ENCODE results near the gene CALML5. TPM values are rescaled to one million over a fixed set of nuclear protein-coding genes. Genes with fewer than 3 reads are reported as not detected.
A peak's percentile ranks its signal among the peaks of the same experiment; 100 is the strongest.

CALML5 gene
- total RNA-seq, 1 donor from 2014 or later = not detected

GRCh38 chr10:5470062-5470751 is 29.2 kb downstream of the CALML5 start:
- no peaks in the 10 kb centered on the region for H3K36me3 Mint-ChIP-seq
- TF ChIP-seq CTCF (conservative IDR thresholded peaks at IDR 0.05) = no peak
- DNase-seq (ENCODE audit: extremely low spot score, unreplicated experiment) = no peak
- no peak overlapping the region for H3K4me3 Mint-ChIP-seq
- peaks cover 4% of the 10 kb centered on the region for H3K9me3 Mint-ChIP-seq
- no peaks in the 10 kb centered on the region for H3K27me3 Mint-ChIP-seq
- H3K27ac Mint-ChIP-seq = no peak overlapping the region
- H3K4me1 Mint-ChIP-seq (ENCODE audit: unreplicated experiment) = peaks cover 38% of the 10 kb centered on the region

DNA sequence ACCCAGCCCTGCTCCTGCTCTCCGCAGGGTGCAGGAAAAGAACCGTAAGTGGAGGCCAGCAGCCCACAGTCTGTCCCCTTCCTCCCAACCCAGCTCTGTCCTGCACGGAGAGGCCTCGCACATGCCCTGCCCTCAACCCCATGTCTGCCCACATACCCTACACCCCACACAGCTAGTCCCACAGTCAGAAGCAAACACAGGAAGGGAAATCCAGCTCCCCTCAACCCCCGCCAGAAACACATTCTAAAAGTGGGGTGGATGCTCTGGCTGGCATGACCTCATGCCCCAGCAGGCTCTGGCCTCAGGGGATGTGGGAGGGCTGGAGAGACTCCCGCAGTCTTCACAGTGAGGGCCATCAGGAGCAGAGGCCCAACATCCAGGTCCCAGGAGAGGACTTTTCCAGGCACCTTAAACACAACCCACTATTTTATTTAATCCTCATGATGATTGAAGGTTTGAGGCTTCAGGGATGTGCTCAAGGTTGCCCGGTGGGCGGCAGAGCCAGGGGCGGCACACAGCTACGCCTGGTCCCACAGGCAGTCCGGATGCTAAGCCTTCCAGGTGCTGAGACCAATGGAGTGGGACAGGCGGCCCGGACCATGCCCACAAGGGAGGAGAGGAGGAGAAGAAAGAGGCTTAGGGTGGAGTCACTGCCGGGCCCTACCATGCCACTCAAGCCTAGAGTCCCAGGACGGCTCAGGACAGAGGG is 29.9 kb downstream of the CALML5 start:
- no peak for DNase-seq (ENCODE audit: extremely low spot score, unreplicated experiment)
- TF ChIP-seq CTCF (conservative IDR thresholded peaks at IDR 0.05) = no peak
- Mint-ChIP-seq H3K36me3 (no peaks in the 10 kb centered on the region), H3K9me3 (peaks cover 4% of the 10 kb centered on the region), H3K4me3 (no peak overlapping the region), H3K4me1 (ENCODE audit: unreplicated experiment) (peaks cover 39% of the 10 kb centered on the region), H3K27me3 (no peaks in the 10 kb centered on the region), H3K27ac (no peak overlapping the region)

DNA sequence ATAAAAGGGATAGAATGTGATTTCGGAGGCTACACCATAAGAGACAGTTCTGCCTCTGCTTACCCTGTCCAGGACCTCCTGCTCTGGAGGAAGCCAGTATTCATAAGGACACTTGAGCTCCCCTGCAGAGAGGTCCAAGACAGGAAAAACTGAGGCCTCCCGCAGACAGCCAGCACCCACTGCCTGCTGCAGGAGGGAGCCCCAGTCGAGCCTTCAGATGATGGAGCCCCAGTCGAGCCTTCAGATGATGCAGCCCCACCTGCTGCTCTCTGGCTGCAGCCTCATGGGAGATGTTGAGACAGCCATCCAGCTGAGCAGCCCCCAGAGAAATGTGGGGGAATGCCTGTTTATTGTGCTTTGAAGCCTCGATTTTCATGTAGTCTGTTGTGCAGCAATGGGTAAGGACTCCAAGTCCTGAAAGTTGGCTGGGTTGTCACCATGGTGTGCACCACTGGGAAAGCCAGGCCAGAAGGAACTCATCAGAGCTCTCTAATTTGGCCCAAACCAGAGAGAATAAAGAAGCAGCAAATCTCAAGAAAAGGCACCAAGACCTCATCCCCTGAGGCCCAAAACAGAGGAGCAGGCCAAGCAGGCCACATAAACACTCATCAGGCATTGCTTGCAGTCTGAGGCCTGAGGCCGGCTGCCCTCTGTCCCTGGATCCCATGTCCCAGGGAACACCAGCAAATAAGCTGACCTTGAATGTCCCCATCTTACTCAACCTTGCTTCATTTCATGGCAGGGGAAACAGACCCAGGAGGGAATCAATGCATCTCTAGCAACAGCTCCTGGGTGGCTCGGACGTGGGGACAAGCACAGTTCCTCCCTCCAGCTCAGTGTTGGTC is 30.9 kb downstream of the CALML5 start:
- TF ChIP-seq CTCF (conservative IDR thresholded peaks at IDR 0.05) = no peak
- Mint-ChIP-seq H3K4me1 (ENCODE audit: unreplicated experiment) (peaks cover 42% of the 10 kb centered on the region), H3K36me3 (no peaks in the 10 kb centered on the region), H3K27me3 (no peaks in the 10 kb centered on the region), H3K9me3 (peaks cover 4% of the 10 kb centered on the region), H3K27ac (peak overlapping the region; percentile 88), H3K4me3 (no peak overlapping the region)
- DNase-seq (ENCODE audit: extremely low spot score, unreplicated experiment) = no peak

DNA sequence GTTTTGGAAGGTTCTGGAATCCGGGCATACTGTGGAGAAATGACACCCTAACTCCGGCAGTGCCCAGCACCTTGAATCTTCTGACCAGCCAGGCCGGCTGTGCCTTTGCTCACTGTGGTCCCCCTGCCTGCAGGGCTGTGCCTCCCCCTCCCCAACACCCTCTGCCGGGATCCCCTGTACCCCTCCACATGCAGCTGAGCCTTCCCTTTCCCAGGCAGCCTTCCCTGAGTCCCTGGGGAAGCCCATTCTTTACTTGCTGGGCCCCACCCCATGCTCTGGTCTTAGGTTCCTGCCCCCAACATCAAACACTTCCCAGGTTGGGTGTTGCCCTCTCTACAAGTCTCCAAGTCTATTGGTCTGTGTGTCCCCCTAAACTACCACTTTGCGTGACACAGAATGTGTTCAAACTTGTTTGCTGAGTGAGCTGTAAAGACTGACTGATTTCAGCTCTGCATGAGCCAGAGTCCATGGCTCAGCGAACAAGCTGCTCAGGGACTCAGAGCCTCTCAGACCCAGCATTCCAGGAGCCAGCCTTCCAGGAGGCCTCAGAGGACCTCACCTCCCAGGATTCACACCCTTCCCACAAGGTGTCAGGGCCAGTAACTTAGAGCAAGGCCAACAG is 31.6 kb downstream of the CALML5 start:
- Mint-ChIP-seq H3K27ac (peak overlapping the region; percentile 88), H3K4me1 (ENCODE audit: unreplicated experiment) (peaks cover 46% of the 10 kb centered on the region), H3K9me3 (peaks cover 4% of the 10 kb centered on the region), H3K27me3 (no peaks in the 10 kb centered on the region), H3K36me3 (no peaks in the 10 kb centered on the region), H3K4me3 (peak overlapping the region; percentile 11)
- DNase-seq (ENCODE audit: extremely low spot score, unreplicated experiment) = no peak
- TF ChIP-seq CTCF (conservative IDR thresholded peaks at IDR 0.05) = no peak

- H3K4me1 Mint-ChIP-seq (ENCODE audit: unreplicated experiment) = peaks cover 48% of the 10 kb centered on the region
- H3K27me3 Mint-ChIP-seq = no peaks in the 10 kb centered on the region
- no peak for DNase-seq (ENCODE audit: extremely low spot score, unreplicated experiment)
- H3K9me3 Mint-ChIP-seq = peaks cover 4% of the 10 kb centered on the region
- peak overlapping the region; percentile 96 for H3K27ac Mint-ChIP-seq
- no peak for TF ChIP-seq CTCF (conservative IDR thresholded peaks at IDR 0.05)
- no peak overlapping the region for H3K4me3 Mint-ChIP-seq
- peaks cover 3% of the 10 kb centered on the region for H3K36me3 Mint-ChIP-seq
Observed at GRCh38 chr10:5467207-5467535, 32.2 kb downstream of the CALML5 start.

All from type B pancreatic cell (in vitro differentiated cells).